GM12878 (cell line): ENCODE results near the gene CDH20.

Experiments used
- CTCF ChIP-seq, 3 experiments: IDR thresholded peaks in 2 of 3; conservative IDR thresholded peaks in 1 of 3; 2 replicates each; pipeline ENCODE4 v1.5.1; 2011; ENCODE audit warnings: low read depth in 3 of 3, low read length in 3 of 3, mild to moderate bottlenecking in 3 of 3, control low read depth in 2 of 3, moderate library complexity in 2 of 3, inconsistent platforms in 1 of 3, mixed read lengths in 1 of 3; ENCODE audit not compliant: control insufficient read depth in 2 of 3, insufficient read depth in 1 of 3; ENCODE audit errors: extremely low read depth in 1 of 3
- KLF5 ChIP-seq: fragments of 450-650 bp; IDR thresholded peaks from 2 replicates; pipeline ENCODE4 v1.6.1; 2014; ENCODE audit warnings: mild to moderate bottlenecking; ENCODE audit not compliant: partially characterized antibody
- MAX ChIP-seq: IDR thresholded peaks from 2 replicates; pipeline ENCODE4 v1.6.1; 2012; ENCODE audit warnings: low read depth, low read length, improper control_type of control experiment
- PRDM15 ChIP-seq: fragments of 450-650 bp; formaldehyde crosslinking; IDR thresholded peaks from 2 replicates; pipeline ENCODE4 v1.4.0; 2020; ENCODE audit warnings: mild to moderate bottlenecking, moderate library complexity
- SP1 ChIP-seq: IDR thresholded peaks from one replicate; pipeline ENCODE4 v1.6.1; 2011; ENCODE audit warnings: low read depth, low read length
- ZBTB33 ChIP-seq: fragments of 450-650 bp; IDR thresholded peaks from 2 replicates; pipeline ENCODE4 v1.6.1; 2017; ENCODE audit warnings: mild to moderate bottlenecking
- ZNF274 ChIP-seq: IDR thresholded peaks from one replicate; pipeline ENCODE4 v1.8.0; 2011; ENCODE audit not compliant: insufficient read length, insufficient read depth

GRCh38 chr18:61596296-61596695 is 263.1 kb downstream of the CDH20 start:
- TF ChIP-seq KLF5 (no peak), CTCF (IDR thresholded peaks at IDR 0.05 in 2 of 3, conservative IDR thresholded peaks at IDR 0.05 in 1 of 3; ENCODE audit: control insufficient read depth in 2 of 3, extremely low read depth in 1 of 3, insufficient read depth in 1 of 3, low read depth in 3 of 3, low read length in 3 of 3) (no peak), SP1 (no peak), MAX (no peak), ZNF274 (no peak), PRDM15 (CRISPR knock-in tag) (no peak), ZBTB33 (no peak)
